ENCODE results near the gene UNCX. TPM values are rescaled to one million over a fixed set of nuclear protein-coding genes. Genes with fewer than 3 reads are reported as not detected.

The UNCX gene
- total RNA-seq, 1 experiment from 2014 or later: not detected

DNA sequence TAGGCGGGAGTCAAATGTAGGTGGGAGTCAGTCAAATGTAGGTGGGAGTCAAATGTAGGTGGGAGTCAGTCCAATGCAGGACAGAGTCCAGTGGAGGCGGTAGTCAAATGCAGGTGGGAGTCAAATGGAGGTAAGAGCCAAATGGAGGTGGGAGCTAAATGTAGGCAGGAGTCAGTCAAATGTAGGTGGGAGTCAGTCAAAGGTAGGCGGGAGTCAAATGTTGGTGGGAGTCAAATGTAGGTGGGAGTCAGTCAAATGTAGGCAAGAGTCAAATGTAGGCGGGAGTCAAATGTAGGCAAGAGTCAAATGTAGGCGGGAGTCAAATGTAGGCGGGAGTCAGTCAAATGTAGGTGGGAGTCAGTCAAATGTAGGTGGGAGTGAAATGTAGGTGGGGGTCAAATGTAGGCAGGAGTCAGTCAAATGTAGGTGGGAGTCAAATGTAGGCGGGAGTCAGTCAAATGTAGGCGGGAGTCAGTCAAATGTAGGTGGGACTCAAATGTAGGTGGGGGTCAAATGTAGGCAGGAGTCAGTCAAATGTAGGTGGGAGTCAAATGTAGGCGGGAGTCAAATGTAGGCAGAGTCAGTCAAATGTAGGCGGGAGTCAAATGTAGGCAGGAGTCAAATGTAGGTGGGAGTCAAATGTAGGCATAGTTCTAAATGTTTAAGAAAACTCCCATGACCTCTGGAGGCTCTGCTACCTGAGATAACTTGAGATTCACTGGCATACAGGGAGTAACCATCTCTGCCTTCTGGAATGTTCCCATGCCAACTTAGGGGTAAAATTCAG is 42.5 kb upstream of the UNCX start (continued):
- TF ChIP-seq, protein P1, sequence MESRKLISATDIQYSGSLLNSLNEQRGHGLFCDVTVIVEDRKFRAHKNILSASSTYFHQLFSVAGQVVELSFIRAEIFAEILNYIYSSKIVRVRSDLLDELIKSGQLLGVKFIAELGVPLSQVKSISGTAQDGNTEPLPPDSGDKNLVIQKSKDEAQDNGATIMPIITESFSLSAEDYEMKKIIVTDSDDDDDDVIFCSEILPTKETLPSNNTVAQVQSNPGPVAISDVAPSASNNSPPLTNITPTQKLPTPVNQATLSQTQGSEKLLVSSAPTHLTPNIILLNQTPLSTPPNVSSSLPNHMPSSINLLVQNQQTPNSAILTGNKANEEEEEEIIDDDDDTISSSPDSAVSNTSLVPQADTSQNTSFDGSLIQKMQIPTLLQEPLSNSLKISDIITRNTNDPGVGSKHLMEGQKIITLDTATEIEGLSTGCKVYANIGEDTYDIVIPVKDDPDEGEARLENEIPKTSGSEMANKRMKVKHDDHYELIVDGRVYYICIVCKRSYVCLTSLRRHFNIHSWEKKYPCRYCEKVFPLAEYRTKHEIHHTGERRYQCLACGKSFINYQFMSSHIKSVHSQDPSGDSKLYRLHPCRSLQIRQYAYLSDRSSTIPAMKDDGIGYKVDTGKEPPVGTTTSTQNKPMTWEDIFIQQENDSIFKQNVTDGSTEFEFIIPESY (IDR thresholded peaks at IDR 0.05; ENCODE audit: extremely low read depth, insufficient replicate concordance, low read length): no peak

DNA sequence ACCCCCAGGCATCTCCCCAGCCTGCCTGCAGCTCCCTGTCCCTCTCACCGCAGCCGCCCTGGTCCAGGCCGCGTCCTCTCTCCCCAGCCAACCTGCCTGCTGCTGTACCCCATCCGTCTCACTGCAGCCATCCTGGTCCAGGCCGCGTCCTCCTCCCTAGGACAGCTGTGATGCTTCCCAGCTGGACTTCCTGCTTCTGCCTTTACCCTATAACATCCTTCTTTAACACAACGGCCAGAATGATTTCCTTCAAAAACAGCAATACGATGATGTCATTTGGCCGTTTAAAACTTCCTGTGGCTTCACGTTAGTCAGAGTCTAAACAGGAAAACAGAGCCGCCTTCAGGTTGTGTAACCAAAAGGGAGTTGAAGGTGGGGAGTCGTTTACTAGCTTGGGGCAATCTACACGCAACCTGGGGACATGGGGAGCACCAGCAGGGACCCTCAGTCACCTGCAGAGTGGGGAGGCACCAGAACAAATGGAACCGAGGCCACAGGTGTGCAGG is 40.4 kb upstream of the UNCX start:
- Histone ChIP-seq H3K27ac (ENCODE audit: low read depth, low read length) (no peak overlapping the region), H3K79me2 (ENCODE audit: insufficient read depth, low read length) (no peaks in the 10 kb centered on the region), H3K9me3 (ENCODE audit: control insufficient read depth in 1 of 2, insufficient read depth in 1 of 2, low read depth in 1 of 2, low read length in 2 of 2) (no peaks in the 10 kb centered on the region), H3K27me3 (ENCODE audit: insufficient read depth, low read length) (peaks cover 6% of the 10 kb centered on the region; the same call in 1 of the 2 replicates), H3K9me2 (ENCODE audit: insufficient read depth) (no peaks in the 10 kb centered on the region), H3K9ac (ENCODE audit: low read length) (no peak overlapping the region), H3K4me3 (replicated peaks in 1 of 2; ENCODE audit: low read depth in 1 of 2, low read length in 2 of 2) (no peak overlapping the region), H3K4me2 (ENCODE audit: low read length) (no peak overlapping the region), H3K36me3 (ENCODE audit: control insufficient read depth in 1 of 2, insufficient read depth in 2 of 2, low read length in 2 of 2) (no peaks in the 10 kb centered on the region), H2AFZ (ENCODE audit: low read depth, low read length, poor library complexity, severe bottlenecking) (no peak overlapping the region), H3K4me1 (ENCODE audit: control insufficient read depth in 1 of 2, insufficient read depth in 2 of 2, low read length in 2 of 2) (no peaks in the 10 kb centered on the region; a peak in 1 of 4 replicates), H4K20me1 (ENCODE audit: insufficient read depth) (no peaks in the 10 kb centered on the region)
- RAD21 ChIA-PET (ENCODE audit: low non-redundant PET in 1 of 2, low total read pairs in 2 of 2, uncharacterized antibody in 2 of 2, unreplicated experiment in 2 of 2): interaction anchor here in 1 of 2 experiments (1.2 kb wide), 1 partner anchor 221 kb away, joined by 5 read pairs; no protein-coding TSS in a partner anchor
- ATAC-seq: no peak
- intact Hi-C loops (cut with micrococcal nuclease): no loop called here
- POLR2A ChIA-PET: no interaction called here
- CTCF ChIA-PET: interaction anchor here (1.9 to 4.3 kb wide), 3 partner anchors 9 to 367 kb away, joined by 5 to 26 read pairs (median 20); no protein-coding TSS in a partner anchor
- BruUV-seq (replicated peaks): no TSS peak
- no peak for TF ChIP-seq CBX3 (IDR thresholded peaks at IDR 0.05; ENCODE audit: low read depth)
- TF ChIP-seq TCF7L2 (IDR thresholded peaks at IDR 0.05; ENCODE audit: borderline replicate concordance, extremely low read depth, insufficient read depth, insufficient read length): no peak
- TF ChIP-seq, protein P2, sequence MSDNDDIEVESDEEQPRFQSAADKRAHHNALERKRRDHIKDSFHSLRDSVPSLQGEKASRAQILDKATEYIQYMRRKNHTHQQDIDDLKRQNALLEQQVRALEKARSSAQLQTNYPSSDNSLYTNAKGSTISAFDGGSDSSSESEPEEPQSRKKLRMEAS (IDR thresholded peaks at IDR 0.05): no peak
- DNase-seq (ENCODE audit: low read depth, low spot score): no peak

Measured in HCT116 (cell line).